ENCODE measurements around the gene HSPA12A.

The HSPA12A gene

DNA sequence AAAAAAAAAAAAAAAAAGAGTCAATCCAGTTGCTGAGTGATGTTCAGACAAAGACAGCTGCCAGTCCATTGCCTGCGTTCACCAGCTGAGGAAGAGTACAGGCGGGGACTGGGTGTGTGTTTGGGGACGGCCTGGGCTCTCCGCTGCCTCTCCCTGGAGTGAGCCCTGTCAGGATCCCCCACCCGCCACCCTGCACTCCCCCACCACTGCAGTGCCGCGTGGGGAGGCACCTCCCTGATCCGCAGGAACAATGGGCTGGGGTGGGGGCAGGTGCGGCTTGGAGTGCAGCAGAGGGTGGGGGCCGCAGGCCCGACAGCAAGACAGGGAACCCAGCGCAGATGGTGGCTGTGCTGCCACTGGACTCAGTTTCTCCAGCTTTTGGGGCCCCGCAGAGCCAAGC, 1.4 kb downstream of the HSPA12A start:
- H3K9ac ChIP-seq (ENCODE audit: low read length): peak overlapping the region; percentile 86
- H3K27me3 ChIP-seq (replicated peaks; ENCODE audit: control insufficient read depth, insufficient read depth, low read length): no peaks in the 10 kb centered on the region
- no peak for DNase-seq (ENCODE audit: low read depth)
- no peaks in the 10 kb centered on the region for H3K36me3 ChIP-seq (ENCODE audit: control insufficient read depth, insufficient read depth, low read length, severe bottlenecking)
- H3K4me3 ChIP-seq (ENCODE audit: low read length): peak overlapping the region; percentile 87
- peaks cover 3% of the 10 kb centered on the region for H3K4me1 ChIP-seq (ENCODE audit: control insufficient read depth, insufficient read depth, low read length)
- no peaks in the 10 kb centered on the region for H3K9me3 ChIP-seq (ENCODE audit: control insufficient read depth, low read length)

DNA sequence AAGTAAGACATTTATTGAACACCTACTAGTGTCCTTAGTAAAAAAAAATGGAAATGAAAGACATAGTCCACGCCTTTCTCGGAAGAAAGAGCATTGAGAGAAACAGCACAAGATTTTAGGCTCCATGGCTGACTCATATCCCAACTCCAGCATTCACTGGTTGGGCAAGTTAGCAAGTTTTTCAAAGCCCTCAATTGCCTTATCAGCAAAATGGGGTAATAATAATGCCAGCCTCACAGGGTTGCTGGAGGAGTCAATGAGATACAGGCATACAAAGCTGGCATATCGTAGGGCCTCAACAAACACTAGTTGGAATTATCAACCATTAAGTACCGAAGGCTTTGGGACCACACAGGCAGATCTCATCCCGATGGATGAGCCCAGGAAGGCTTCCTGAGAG, 4.0 kb downstream of the HSPA12A start:
- no peak for DNase-seq (ENCODE audit: low read depth)
- peaks cover 10% of the 10 kb centered on the region for H3K4me1 ChIP-seq (ENCODE audit: control insufficient read depth, insufficient read depth, low read length)
- H3K36me3 ChIP-seq (ENCODE audit: control insufficient read depth, insufficient read depth, low read length, severe bottlenecking): no peaks in the 10 kb centered on the region
- no peak overlapping the region for H3K9ac ChIP-seq (ENCODE audit: low read length)
- no peak overlapping the region for H3K4me3 ChIP-seq (ENCODE audit: low read length)
- no peaks in the 10 kb centered on the region for H3K9me3 ChIP-seq (ENCODE audit: control insufficient read depth, low read length)
- no peaks in the 10 kb centered on the region for H3K27me3 ChIP-seq (replicated peaks; ENCODE audit: control insufficient read depth, insufficient read depth, low read length)

DNA sequence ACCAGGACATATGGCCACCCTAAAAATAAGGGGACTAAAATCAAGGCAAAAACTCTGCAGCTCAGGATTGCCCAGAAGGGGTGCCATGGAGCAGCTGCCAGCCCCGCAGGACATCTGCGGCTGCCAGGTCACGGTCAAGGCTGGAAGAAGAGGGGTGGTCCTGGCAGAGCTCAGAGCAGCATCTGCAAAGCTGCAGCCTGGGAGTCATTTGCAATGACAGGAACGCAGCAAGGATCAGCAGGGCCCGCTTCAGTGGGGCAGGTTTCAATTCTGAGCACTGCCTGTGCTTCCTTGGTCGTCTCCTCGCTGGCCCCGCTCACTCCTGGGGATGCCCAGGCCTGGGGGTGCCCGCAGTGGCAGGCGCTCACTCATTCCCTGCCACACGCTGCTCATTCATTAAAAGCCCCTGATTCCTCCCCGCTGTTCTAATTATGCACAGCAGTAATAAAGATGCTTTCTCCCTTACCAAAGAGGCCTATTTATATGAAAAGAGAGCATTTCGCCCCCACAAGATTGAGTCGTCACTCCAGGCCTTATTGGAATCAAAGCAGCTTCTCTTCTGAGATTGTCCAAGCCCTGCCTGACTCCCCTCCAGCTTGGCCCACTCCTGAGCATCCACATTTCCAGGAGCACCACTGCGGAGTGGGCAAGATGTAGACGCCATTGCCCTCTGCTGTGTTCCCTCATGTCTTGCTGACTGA, 4.6 kb downstream of the HSPA12A start:
- Histone ChIP-seq H3K36me3 (ENCODE audit: control insufficient read depth, insufficient read depth, low read length, severe bottlenecking) (no peaks in the 10 kb centered on the region), H3K4me3 (ENCODE audit: low read length) (no peak overlapping the region), H3K9ac (ENCODE audit: low read length) (no peak overlapping the region), H3K4me1 (ENCODE audit: control insufficient read depth, insufficient read depth, low read length) (peaks cover 15% of the 10 kb centered on the region), H3K9me3 (ENCODE audit: control insufficient read depth, low read length) (no peaks in the 10 kb centered on the region), H3K27me3 (replicated peaks; ENCODE audit: control insufficient read depth, insufficient read depth, low read length) (no peaks in the 10 kb centered on the region)
- peak; percentile 15 for DNase-seq (ENCODE audit: low read depth)

DNA sequence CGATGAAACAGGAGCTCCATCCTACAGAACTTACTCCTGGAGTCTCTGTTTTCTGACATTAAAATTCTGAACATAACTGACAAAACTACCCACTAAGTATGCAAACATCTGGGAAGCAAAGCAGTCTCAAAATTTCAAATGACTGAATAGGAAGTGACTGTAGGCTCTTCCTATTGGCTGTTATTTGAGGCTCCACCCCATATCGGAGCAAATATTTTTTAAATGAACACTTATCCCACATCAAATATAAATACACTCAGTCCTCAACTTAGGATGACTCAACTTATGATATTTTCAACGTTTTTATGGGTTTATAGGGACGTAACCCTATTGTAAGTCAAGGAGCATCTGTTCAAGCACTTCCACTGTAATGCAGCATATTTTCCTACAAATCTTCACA, 8.8 kb downstream of the HSPA12A start:
- DNase-seq (ENCODE audit: low read depth): no peak
- H3K4me3 ChIP-seq (ENCODE audit: low read length): no peak overlapping the region
- H3K9me3 ChIP-seq (ENCODE audit: control insufficient read depth, low read length): no peaks in the 10 kb centered on the region
- H3K27me3 ChIP-seq (replicated peaks; ENCODE audit: control insufficient read depth, insufficient read depth, low read length): no peaks in the 10 kb centered on the region
- peaks cover 23% of the 10 kb centered on the region for H3K4me1 ChIP-seq (ENCODE audit: control insufficient read depth, insufficient read depth, low read length)
- H3K36me3 ChIP-seq (ENCODE audit: control insufficient read depth, insufficient read depth, low read length, severe bottlenecking): peaks cover 3% of the 10 kb centered on the region
- H3K9ac ChIP-seq (ENCODE audit: low read length): peak overlapping the region; percentile 57

DNA sequence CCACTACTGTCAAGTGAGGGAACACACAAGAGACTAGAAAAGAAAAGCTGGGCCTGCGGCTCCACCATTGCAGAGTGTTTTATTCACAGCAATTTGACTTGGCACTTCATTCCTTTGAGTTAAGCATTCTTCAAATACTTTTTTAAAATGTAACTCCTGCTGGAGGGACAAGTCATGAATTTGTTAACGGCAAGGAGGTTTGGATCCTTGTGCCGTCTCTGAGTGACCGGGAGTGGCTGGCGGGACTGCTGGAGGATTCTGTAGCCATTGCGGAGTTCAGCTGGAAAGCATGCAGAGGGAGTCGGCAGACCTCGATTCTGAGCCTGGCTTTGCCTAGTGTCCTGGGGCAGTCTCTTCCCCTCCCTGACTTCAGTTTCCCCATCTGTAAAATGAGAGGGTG, 9.8 kb downstream of the HSPA12A start:
- H3K9ac ChIP-seq (ENCODE audit: low read length): peak overlapping the region; percentile 57
- H3K4me3 ChIP-seq (ENCODE audit: low read length): no peak overlapping the region
- H3K4me1 ChIP-seq (ENCODE audit: control insufficient read depth, insufficient read depth, low read length): peaks cover 23% of the 10 kb centered on the region
- DNase-seq (ENCODE audit: low read depth): no peak
- H3K27me3 ChIP-seq (replicated peaks; ENCODE audit: control insufficient read depth, insufficient read depth, low read length): no peaks in the 10 kb centered on the region
- no peaks in the 10 kb centered on the region for H3K9me3 ChIP-seq (ENCODE audit: control insufficient read depth, low read length)
- peaks cover 3% of the 10 kb centered on the region for H3K36me3 ChIP-seq (ENCODE audit: control insufficient read depth, insufficient read depth, low read length, severe bottlenecking)

DNA sequence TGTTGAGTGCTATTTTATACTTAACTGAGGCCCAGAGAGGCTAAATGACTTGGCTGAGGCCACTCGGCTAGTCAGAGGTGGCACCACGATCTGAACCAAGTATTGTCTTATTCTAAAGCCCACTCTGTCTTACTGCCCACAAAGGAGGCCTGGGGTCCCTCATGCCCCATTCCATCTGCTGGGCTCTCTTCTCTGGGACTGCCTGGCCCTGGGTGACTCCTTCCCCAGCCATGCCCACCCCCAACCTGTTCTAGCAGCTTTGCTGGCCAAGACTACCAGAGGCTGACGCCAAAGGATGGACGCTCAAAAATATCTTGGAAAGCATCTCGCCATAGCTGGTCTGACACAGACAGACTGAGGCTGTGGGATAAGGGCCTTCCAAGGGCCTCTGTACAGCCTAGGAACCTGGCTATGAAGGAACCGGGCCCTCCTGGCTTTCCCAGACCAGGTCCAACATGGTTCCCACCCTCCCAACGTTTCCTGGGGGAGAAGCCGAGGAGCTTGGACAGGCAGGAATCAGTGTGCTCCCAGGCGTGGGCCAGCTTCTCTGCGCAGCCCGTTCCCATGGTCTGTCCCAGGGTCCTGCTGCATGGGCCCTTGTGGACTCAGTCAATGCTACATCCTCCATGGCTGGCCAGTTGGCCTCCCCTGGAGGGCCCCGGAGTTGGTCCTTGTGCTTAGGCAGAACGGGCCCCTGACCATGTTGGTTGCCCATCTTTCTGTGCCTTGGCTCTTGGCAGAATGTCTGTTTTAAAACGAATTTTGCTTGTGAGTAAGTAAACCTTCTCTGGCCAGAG, 11.7 kb downstream of the HSPA12A start:
- Histone ChIP-seq H3K27me3 (replicated peaks; ENCODE audit: control insufficient read depth, insufficient read depth, low read length) (no peaks in the 10 kb centered on the region), H3K4me1 (ENCODE audit: control insufficient read depth, insufficient read depth, low read length) (peaks cover 24% of the 10 kb centered on the region), H3K4me3 (ENCODE audit: low read length) (no peak overlapping the region), H3K9me3 (ENCODE audit: control insufficient read depth, low read length) (no peaks in the 10 kb centered on the region), H3K9ac (ENCODE audit: low read length) (no peak overlapping the region), H3K36me3 (ENCODE audit: control insufficient read depth, insufficient read depth, low read length, severe bottlenecking) (peaks cover 9% of the 10 kb centered on the region)
- DNase-seq (ENCODE audit: low read depth): no peak

DNA sequence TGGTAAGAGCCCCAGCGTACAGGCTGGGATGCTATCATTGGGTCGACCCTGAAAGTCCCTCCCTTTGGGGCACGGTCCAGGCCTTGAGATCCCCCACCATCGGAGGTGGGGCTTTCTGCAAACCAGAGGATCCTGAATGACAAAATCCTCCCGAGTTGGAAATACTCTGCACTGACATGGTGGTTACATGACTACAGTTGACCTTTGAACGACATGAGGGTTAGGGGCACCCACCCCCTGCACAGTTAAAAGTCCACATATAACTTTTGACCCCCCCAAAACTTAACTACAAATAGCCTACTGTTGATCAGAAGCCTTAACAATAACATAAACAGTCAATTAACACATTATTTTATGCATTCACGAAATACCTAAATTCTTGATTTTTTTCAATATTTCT, 13.1 kb downstream of the HSPA12A start:
- peaks cover 9% of the 10 kb centered on the region for H3K36me3 ChIP-seq (ENCODE audit: control insufficient read depth, insufficient read depth, low read length, severe bottlenecking)
- H3K27me3 ChIP-seq (replicated peaks; ENCODE audit: control insufficient read depth, insufficient read depth, low read length): no peaks in the 10 kb centered on the region
- H3K4me3 ChIP-seq (ENCODE audit: low read length): no peak overlapping the region
- peaks cover 27% of the 10 kb centered on the region for H3K4me1 ChIP-seq (ENCODE audit: control insufficient read depth, insufficient read depth, low read length)
- no peaks in the 10 kb centered on the region for H3K9me3 ChIP-seq (ENCODE audit: control insufficient read depth, low read length)
- DNase-seq (ENCODE audit: low read depth): no peak
- no peak overlapping the region for H3K9ac ChIP-seq (ENCODE audit: low read length)

DNA sequence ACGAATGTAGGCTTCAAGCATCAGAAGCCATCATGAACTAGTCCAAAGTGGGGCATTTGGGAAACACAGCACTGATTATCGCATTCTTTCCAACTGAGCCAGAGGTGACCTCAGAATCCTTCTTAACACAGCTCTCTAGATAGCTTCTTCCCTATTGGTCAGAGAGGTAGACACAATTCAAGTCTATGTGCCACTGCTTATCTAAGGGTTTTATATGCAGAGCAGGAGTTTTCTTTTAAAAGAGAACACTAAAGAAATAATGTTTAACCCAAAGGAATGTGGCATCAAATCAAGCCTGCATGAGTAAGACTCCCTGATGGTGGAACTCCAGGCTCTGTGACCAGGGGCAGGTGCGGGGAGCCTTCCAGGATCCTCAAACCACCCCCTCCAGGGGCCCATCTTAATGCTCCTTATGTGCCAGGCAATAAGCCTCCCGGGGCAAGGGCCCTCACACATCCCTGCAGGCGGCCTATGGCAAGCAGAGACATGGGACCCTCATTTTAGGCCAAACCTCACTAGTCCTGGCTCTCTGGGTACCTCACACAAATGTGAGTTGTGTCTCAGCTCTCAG, 13.8 kb downstream of the HSPA12A start:
- Histone ChIP-seq H3K27me3 (replicated peaks; ENCODE audit: control insufficient read depth, insufficient read depth, low read length) (no peaks in the 10 kb centered on the region), H3K9me3 (ENCODE audit: control insufficient read depth, low read length) (no peaks in the 10 kb centered on the region), H3K9ac (ENCODE audit: low read length) (no peak overlapping the region), H3K4me3 (ENCODE audit: low read length) (no peak overlapping the region), H3K36me3 (ENCODE audit: control insufficient read depth, insufficient read depth, low read length, severe bottlenecking) (peaks cover 9% of the 10 kb centered on the region), H3K4me1 (ENCODE audit: control insufficient read depth, insufficient read depth, low read length) (peaks cover 23% of the 10 kb centered on the region)
- DNase-seq (ENCODE audit: low read depth): no peak

DNA sequence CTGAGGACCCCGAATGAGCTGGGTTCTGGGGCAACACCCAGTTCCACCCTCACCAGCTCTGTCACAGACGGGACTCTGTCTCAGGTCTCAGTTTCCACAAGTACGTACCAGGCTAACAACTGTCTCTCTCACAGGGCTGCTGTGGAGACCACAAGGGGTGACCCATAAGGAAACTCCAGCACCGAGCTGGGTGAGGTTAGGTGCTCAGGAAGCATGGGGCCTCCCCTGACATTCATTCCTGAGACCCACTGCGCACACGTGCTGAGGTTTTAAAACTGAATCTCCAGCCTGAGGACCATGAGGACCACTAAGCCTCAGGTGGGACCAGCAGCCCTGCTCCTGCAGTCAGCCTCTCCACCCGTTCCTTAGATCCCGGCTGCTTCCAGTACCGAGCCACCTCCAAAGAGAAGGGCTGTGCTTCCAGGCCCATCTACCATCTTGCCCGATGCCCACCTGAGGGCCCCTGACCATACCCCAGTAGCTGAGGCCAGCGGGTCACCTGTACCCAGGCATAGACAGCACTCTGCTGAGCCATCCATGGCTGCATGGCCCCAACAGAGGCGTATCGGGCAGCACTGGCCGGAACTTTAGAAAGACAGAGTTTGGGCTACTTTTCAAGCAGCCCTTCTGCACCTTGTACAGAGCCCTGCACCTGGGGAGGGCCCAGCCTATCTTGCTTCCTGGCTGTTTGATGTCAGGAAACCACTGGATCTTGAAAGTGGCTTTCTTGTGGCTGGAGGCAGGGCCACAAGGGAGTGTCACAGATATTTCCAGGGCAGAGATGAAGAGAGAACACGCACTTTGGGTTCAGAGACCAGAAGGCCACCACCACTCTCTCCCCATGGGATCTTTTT, 18.7 kb downstream of the HSPA12A start:
- Histone ChIP-seq H3K36me3 (ENCODE audit: control insufficient read depth, insufficient read depth, low read length, severe bottlenecking) (peaks cover 10% of the 10 kb centered on the region), H3K9ac (ENCODE audit: low read length) (no peak overlapping the region), H3K4me3 (ENCODE audit: low read length) (no peak overlapping the region), H3K27me3 (replicated peaks; ENCODE audit: control insufficient read depth, insufficient read depth, low read length) (no peaks in the 10 kb centered on the region), H3K9me3 (ENCODE audit: control insufficient read depth, low read length) (no peaks in the 10 kb centered on the region), H3K4me1 (ENCODE audit: control insufficient read depth, insufficient read depth, low read length) (peaks cover 29% of the 10 kb centered on the region)
- DNase-seq (ENCODE audit: low read depth): no peak

DNA sequence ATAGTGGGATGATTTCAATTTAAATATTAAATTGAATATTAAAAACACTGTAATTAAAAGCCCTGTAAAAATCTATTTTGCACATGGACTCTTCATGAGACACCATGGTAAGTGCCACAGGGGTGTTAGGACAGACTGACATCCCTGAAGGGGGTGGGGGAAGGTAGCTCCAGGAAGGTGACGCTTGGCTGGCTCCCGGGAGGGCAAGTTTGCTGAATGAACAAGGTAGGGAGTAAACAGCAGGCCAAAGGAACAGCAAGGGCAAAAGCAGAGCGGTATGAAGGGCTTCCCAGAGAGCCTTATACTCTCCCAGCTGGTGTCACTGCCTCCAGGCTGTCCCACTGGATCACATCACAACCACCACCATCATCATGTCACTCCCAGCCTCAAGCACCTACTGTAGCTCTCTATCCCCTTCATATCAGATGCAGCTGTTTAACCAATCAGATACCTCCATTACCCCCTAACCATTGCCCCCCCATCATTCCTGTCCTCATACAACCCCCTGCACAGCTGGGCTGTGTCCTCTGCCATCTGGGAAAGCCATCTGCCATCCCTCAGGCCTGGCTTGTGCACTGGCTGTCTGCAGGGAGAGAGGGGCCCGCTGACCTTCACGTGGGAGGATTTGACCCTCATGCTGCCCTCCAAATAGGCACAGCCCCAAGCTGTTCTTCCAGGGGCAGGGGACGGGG, 19.5 kb downstream of the HSPA12A start:
- no peaks in the 10 kb centered on the region for H3K9me3 ChIP-seq (ENCODE audit: control insufficient read depth, low read length)

More for the DNA sequence above, 19.5 kb downstream of the HSPA12A start:
- Histone ChIP-seq H3K27me3 (replicated peaks; ENCODE audit: control insufficient read depth, insufficient read depth, low read length) (no peaks in the 10 kb centered on the region), H3K36me3 (ENCODE audit: control insufficient read depth, insufficient read depth, low read length, severe bottlenecking) (peaks cover 10% of the 10 kb centered on the region), H3K4me1 (ENCODE audit: control insufficient read depth, insufficient read depth, low read length) (peaks cover 29% of the 10 kb centered on the region), H3K9ac (ENCODE audit: low read length) (no peak overlapping the region), H3K4me3 (ENCODE audit: low read length) (no peak overlapping the region)
- no peak for DNase-seq (ENCODE audit: low read depth)
